Epithelial cell of esophagus (primary cell): Measurements from ENCODE around the gene MFSD2B.

Experiments used
- DNase-seq: peaks from one replicate; pipeline ENCODE4 v3.0.0; 2010; ENCODE audit warnings: low read depth
- H3K4me3 ChIP-seq: 2 replicates; pipeline ENCODE4 v1.5.1; 2011; ENCODE audit warnings: mild to moderate bottlenecking, low read length, control low read depth
- CTCF ChIP-seq: IDR thresholded peaks from 2 replicates; pipeline ENCODE4 v1.5.1; 2011; ENCODE audit warnings: low read depth, mild to moderate bottlenecking, low read length, control low read depth, inconsistent platforms; ENCODE audit not compliant: insufficient read depth; ENCODE audit errors: missing control alignments

Gene MFSD2B

GRCh38 chr2:24047703-24048033 is 37.8 kb downstream of the MFSD2B start:
- TF ChIP-seq CTCF: no peak

GRCh38 chr2:24048769-24049484 is 39.0 kb downstream of the MFSD2B start:
- no peak for TF ChIP-seq CTCF
- no peak for DNase-seq
- peak overlapping the region; percentile 36 for H3K4me3 ChIP-seq

More at GRCh38 chr2:24047703-24048033, 37.8 kb downstream of the MFSD2B start:
- DNase-seq: no peak
- H3K4me3 ChIP-seq: peak overlapping the region; percentile 71

GRCh38 chr2:24049485-24050021 is 39.7 kb downstream of the MFSD2B start, which contains the start of gene FKBP1B:
FKBP1B (plus strand) TSS chr2:24049741; CDS start chr2:24049850, 109 bp downstream.
- TF ChIP-seq CTCF: no peak
- H3K4me3 ChIP-seq: peak within 1 kb of the TSS; percentile 64
- DNase-seq: peak; percentile 77

- no peak for DNase-seq
- H3K4me3 ChIP-seq: peak overlapping the region; percentile 64
- TF ChIP-seq CTCF: no peak
Measured at GRCh38 chr2:24050041-24050979, 40.4 kb downstream of the MFSD2B start.

GRCh38 chr2:24051833-24052232 is 41.9 kb downstream of the MFSD2B start:
- no peak for DNase-seq
- no peak for TF ChIP-seq CTCF
- H3K4me3 ChIP-seq: no peak overlapping the region

- no peak for DNase-seq
Measured at GRCh38 chr2:24052951-24053350, 43.1 kb downstream of the MFSD2B start.

More at GRCh38 chr2:24052951-24053350, 43.1 kb downstream of the MFSD2B start:
- no peak overlapping the region for H3K4me3 ChIP-seq
- TF ChIP-seq CTCF: no peak
